ENCODE results near the gene HIVEP3.

HIVEP3 gene

GRCh38 chr1:41868241-41868998, 50.3 kb downstream of the HIVEP3 start:
- no peak for DNase-seq

- no peak for DNase-seq
Observed at GRCh38 chr1:41866285-41866684, 52.4 kb downstream of the HIVEP3 start.

DNA sequence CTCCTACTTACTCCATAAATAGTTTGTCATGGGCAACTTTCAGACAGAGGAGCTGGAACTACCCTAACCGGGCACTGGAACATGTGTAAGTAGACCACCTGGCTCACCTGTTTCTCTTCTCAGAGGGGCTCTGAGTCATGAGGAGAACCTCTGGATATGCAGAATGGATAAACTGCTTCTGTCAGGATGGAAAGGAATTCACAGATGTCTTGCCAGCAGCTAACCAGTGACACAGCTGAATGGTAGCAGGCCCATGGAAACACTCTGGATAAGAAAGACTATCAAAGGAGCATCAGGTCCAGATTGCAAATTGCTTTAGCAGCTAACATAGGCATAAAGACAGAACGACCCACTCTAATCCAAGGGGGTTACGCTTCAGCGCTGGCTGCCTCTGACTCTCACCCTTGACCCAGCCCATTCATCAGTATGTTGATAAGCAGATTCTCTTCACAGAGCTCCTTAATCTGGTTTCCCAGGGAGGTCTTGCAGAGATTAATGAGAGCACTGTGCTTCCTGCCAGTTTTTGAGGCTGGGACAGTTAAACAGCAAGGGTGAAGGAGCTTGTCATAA, 54.2 kb downstream of the HIVEP3 start:
- no peak for DNase-seq

DNA sequence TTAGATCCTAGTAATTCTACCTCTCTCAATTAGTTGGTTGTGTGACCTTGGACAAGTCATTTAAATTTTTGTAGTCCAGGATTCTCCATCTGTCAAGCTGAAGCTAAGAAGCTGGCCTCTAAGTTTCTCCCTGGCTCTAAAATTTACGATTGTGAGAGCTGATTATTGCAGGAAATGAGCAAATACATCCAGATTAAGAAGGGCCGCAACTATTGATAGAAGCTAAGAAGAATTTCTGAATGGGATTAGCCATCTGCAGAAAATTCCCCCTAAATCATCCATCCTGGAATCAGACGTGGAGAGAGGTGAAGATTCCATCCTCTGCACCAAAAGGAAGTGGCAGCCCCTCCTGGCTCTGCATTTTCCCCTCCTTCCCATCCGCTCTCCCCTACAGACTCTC, 55.0 kb downstream of the HIVEP3 start:
- DNase-seq, result no peak

- DNase-seq, result no peak
Observed at GRCh38 chr1:41862384-41863221, 56.1 kb downstream of the HIVEP3 start.

- DNase-seq, result no peak
Observed at GRCh38 chr1:41861535-41862383, 57.0 kb downstream of the HIVEP3 start.

DNA sequence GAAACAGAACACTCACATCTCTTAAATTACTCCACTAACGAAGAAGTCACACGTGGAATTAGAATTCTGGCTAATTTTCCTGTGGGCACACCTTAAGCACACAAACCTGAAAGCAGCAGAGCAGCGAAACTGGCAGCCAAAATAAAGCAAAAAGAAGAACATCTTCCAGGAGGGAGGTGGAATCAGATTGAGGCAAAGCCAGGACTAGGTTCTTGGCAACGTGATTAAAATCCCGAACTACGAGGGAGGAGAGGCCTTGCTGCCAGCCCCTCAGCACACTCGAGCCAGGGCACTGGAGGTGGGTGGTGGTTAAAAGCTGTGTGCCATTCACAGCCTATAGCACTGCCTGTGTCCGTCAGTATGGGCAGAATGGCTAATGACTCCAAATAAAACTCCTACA, 58.0 kb downstream of the HIVEP3 start:
- no peak for DNase-seq

DNA sequence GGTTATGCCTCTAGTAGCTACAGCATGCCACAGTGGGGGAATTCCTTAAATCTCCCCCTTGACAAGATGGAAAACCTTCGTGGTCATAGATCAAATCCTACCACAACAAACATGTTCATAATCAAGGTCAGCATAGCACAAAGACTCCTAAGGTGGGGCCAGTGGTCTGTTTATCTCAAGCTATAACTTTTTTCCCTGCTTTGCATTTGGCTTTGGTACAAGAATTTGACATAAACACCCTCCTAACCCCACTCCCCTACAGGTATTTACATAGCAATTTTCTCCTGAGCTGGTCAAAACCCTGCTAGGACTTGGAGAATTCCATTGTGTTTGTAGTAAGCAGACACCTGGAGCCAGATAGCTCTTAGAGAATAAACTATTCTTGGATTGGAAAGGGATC, 58.5 kb downstream of the HIVEP3 start:
- DNase-seq, result no peak

- DNase-seq, result no peak
Observed at GRCh38 chr1:41859686-41860085, 59.0 kb downstream of the HIVEP3 start.

DNA sequence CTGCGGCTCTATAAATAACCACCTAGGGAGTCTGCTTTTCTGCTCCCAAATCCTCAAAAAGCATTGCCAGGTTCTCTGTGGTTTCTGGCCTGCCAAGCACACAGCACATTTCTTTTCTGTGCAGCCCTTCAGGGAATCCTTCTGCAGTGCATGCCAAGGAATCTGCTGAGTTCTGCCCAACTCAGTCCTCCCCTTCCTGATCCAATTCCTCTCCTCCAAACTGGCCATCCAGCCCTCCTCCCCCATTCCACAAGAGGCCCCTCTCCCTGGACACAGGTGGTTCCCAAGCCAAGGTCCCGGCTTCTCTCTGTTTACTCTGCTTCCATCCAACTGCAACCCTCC, 61.8 kb downstream of the HIVEP3 start:
- DNase-seq, result no peak

DNA sequence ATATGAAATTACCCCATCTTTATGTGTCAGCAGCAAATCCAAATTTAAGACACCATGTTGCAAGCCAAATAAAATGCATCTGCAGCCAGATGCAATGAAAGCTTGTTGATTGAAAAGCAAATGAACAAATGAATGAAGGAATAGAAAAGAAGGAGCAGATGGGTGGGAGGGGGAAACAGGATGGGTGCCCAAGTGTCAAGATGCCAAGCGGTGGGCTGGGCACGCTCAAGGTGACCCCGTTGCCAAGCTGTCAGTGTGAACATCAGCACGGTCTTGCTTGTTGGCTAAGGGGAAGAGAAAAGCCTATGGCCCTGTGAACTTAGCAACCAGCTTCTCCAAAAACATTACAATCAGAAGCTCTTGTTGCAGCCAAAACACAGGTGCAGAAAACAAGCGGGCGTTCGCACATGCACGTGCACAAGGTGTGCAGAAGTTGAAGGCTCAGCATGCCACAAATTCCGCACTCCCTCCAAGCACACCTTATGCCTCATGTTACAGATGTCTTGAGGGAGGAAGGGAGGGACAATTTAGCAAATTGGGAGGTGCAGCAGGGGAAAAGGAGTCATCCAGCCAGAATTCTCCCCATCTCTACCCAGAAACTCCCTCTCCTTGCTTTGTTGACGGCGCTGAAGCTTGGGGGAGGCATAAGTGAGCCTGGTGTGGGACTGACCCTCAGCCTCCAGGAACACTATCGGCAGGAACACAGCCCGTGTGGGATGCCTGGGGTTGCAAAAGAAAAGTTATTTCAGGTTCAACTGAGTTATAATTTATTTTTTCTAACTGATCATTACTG, 62.4 kb downstream of the HIVEP3 start:
- DNase-seq, result no peak

DNA sequence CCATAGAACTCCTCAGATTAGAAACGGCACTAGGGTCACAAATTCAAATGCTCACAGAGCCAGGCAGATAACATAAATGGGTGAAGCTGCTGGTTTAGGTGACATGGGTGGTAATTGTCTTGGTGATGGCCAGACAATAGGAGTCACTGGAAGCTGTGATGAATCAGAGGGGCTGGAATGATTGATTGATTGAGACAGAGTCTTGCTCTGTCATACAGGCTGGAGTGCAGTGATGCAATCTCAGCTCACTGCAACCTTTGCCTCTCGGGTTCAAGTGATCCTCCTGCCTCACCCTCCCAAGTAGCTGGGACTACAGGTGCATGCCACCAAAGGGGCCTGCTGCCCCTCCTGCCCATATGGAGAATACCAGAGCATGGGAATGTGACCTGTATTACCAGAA, 63.0 kb downstream of the HIVEP3 start:
- no peak for DNase-seq

GRCh38 chr1:41853907-41854306, 64.8 kb downstream of the HIVEP3 start:
- DNase-seq, result no peak

GRCh38 chr1:41852091-41852490, 66.6 kb downstream of the HIVEP3 start:
- no peak for DNase-seq

GRCh38 chr1:41851589-41851988, 67.1 kb downstream of the HIVEP3 start:
- peak in 1 of 2 experiments; percentile 4 for DNase-seq

DNA sequence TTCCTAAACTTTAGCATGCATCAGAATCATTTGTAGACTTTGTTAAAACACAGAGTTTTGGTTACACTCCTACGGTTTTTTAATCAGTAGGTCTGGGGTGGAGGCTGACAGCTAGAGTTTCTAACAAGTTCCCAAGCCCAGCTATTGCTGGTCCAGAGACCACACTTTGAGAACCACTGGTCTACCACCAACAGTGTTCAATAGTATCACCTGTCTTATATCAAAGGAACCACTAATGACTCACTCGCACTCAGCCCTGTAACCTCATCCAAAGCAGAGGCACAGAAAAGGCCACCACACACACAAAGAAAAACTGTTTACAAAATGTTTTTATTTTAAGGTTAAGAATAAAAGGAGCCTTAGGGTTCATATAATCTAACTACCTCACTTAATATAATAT, 68.7 kb downstream of the HIVEP3 start:
- no peak for DNase-seq

GRCh38 chr1:41849211-41849759, 69.4 kb downstream of the HIVEP3 start:
- DNase-seq, result no peak

GRCh38 chr1:41848216-41848952, 70.3 kb downstream of the HIVEP3 start:
- no peak for DNase-seq

DNA sequence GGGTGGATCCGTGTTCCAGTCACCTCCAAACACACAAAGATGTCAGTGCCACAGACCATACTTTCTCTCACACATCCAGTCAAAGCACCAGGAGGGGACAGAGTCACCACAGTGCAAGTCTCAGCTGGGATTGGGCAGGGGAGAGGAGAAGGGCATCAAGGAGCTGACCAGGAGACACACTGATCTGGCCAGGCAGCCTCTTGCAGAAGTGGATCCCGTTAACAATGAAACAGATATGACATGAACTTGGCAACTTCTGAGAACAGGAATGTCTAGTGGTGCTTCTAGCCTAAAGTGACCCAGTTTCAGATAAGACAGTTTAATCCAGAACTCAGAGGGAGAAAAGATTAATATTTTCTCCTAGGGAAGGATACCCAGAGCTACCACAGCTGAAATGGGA, 71.0 kb downstream of the HIVEP3 start:
- DNase-seq, result no peak

- no peak for DNase-seq
Observed at GRCh38 chr1:41846625-41847405, 71.9 kb downstream of the HIVEP3 start.
